Measurements from ENCODE around the gene SP5. TPM values are rescaled to one million over a fixed set of nuclear protein-coding genes. Genes with fewer than 3 reads are reported as not detected.
"Not testable (repeated sequence)": the region's sequence is repeated elsewhere in the genome, so short reads cannot be mapped to it uniquely, and the experiment has no call there.

SP5 gene
- total RNA-seq, 1 donor from 2014 or later: 2.8 TPM

- intact Hi-C loops (cut with DNase I): no loop called here
- H3K27me3 ChIP-seq: peaks cover 5% of the 10 kb centered on the region
- no peak overlapping the region for H3K4me3 ChIP-seq
- H3K4me1 ChIP-seq: peaks cover 1 to 6% of the 10 kb centered on the region in 2 donors
- no peaks in the 10 kb centered on the region for H3K36me3 ChIP-seq
- DNase-seq (ENCODE audit: low spot score in 2 of 2): no peak
- TF ChIP-seq CTCF (IDR thresholded peaks at IDR 0.05): no peak
- no peaks in the 10 kb centered on the region for H3K9me3 ChIP-seq
- no peak overlapping the region for H3K27ac ChIP-seq
These were observed 6.5 kb downstream of the SP5 start for GRCh38 chr2:170721678-170722077.

GRCh38 chr2:170722301-170722700 is 7.2 kb downstream of the SP5 start:
- intact Hi-C loops (cut with DNase I): no loop called here
- no peak for DNase-seq (ENCODE audit: low spot score in 2 of 2)
- H3K36me3 ChIP-seq: no peaks in the 10 kb centered on the region
- no peak overlapping the region for H3K4me3 ChIP-seq
- no peaks in the 10 kb centered on the region for H3K9me3 ChIP-seq
- peaks cover 0 to 1% of the 10 kb centered on the region in 2 donors for H3K4me1 ChIP-seq
- peaks cover 4% of the 10 kb centered on the region for H3K27me3 ChIP-seq
- TF ChIP-seq CTCF (IDR thresholded peaks at IDR 0.05): no peak
- H3K27ac ChIP-seq: no peak overlapping the region

GRCh38 chr2:170723446-170723958 is 8.4 kb downstream of the SP5 start:
- intact Hi-C loops (cut with DNase I): no loop called here
- no peaks in the 10 kb centered on the region for H3K36me3 ChIP-seq
- no peaks in the 10 kb centered on the region for H3K9me3 ChIP-seq
- no peak overlapping the region for H3K27ac ChIP-seq
- H3K27me3 ChIP-seq: no peaks in the 10 kb centered on the region
- no peaks in the 10 kb centered on the region for H3K4me1 ChIP-seq
- no peak for TF ChIP-seq CTCF (IDR thresholded peaks at IDR 0.05)
- DNase-seq (ENCODE audit: low spot score in 2 of 2): no peak
- H3K4me3 ChIP-seq: no peak overlapping the region

DNA sequence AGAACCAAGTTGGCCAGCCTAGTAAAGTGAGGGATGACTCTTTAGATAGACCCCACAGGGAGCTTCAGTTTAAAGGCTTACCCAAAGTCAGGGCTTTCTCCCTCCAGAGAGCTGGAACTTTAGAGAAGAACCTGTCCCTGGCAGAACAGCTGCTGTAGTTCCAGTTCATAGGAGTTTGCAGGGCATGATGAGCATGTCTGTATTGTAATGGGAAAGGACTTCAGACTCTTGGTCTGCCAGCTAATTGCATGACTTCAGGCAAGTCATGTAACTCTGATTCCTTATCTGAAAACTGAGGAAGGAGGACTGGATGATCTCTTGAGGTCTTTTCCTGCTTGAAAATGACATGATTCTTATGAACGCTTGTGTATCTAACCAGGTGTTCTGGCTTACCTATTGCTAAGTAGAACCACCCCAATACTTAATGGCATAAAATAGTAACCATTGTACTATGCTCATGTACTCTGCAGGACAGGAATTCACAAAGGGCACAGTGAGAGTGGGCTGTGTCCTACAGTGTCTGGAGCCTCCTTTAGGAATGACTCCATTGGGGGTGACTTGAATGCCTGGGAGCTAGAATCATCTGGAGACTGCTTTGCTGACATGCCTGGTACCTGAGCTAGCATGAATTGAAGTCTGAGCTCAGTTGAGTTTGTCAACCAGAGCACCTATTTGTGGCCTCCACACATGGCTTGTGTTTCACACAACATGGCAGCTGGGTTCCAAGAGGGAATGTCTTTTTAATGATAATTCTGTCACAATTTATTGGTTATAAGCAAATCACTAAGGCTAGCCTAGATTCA is 18.9 kb downstream of the SP5 start:
- no peaks in the 10 kb centered on the region for H3K9me3 ChIP-seq
- no peak for DNase-seq (ENCODE audit: low spot score in 2 of 2)
- TF ChIP-seq CTCF (IDR thresholded peaks at IDR 0.05): no peak
- no peak overlapping the region for H3K27ac ChIP-seq
- H3K27me3 ChIP-seq: no peaks in the 10 kb centered on the region
- intact Hi-C loops (cut with DNase I): no loop called here
- no peaks in the 10 kb centered on the region for H3K36me3 ChIP-seq
- H3K4me1 ChIP-seq: no peaks in the 10 kb centered on the region
- H3K4me3 ChIP-seq: no peak overlapping the region

GRCh38 chr2:170734601-170735000 is 19.5 kb downstream of the SP5 start:
- H3K4me1 ChIP-seq; H3K27me3 ChIP-seq; H3K36me3 ChIP-seq; DNase-seq (ENCODE audit: low spot score in 2 of 2); H3K27ac ChIP-seq; H3K4me3 ChIP-seq; intact Hi-C loops (cut with DNase I); H3K9me3 ChIP-seq: not testable (repeated sequence)

- Histone ChIP-seq H3K4me3 (no peak overlapping the region), H3K9me3 (no peaks in the 10 kb centered on the region), H3K27ac (no peak overlapping the region), H3K36me3 (no peaks in the 10 kb centered on the region), H3K27me3 (no peaks in the 10 kb centered on the region), H3K4me1 (no peaks in the 10 kb centered on the region)
- intact Hi-C loops (cut with DNase I): no loop called here
- no peak for DNase-seq (ENCODE audit: low spot score in 2 of 2)
- no peak for TF ChIP-seq CTCF (IDR thresholded peaks at IDR 0.05)
These were observed 21.5 kb downstream of the SP5 start for GRCh38 chr2:170736628-170737027.

All from ascending aorta (tissue), 2 donors.